NCI-H345 treated with DMSO at 0.1 percent for 48 hours (cell line): ENCODE data around the gene MRPS17.
"Not testable (repeated sequence)": the region's sequence is repeated elsewhere in the genome, so short reads cannot be mapped to it uniquely, and the experiment has no call there.

ENCODE experiments used
- DNase-seq: peaks from one replicate; lab custom pipeline; 2025; ENCODE audit not compliant: unreplicated experiment; lab: John Stamatoyannopoulos, UW

The MRPS17 gene

DNA sequence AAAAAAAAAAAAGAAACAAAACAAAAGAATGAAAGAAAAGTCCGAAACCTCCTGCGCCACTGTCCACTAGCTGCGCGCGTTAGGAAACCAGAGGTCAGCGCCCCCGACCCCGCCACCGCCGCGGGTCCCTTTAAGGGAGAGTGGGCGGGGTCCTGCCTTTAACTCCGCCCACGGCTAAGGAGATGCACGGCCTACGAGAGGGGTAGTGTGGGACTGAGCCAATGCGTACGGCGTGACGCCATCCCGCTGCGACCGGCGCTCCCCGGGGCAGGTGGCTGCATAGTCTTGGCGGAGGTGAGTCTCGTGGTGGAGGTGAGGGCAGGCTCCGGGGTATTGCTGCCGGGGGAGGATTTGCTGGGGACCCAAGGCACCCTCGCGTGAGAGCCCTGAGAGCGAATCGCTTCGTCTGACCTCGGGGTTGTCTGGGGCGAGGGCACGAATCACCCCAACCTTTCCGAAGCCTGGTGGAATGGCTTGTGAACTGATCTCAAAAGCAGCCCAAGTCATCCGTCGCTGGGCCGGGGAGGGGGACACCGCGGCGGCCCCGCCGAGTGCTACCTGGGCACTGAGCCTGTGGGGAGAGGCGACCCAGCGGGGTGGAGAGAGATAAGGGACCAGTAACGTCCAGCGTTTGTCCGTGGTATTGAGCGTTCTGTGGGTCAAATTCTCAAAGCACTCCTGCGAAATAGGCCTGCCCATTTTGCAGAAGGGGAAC lies at the start of gene MRPS17:
TSS of gene MRPS17 (plus strand) at position 241 of the 715 bp plus-strand sequence. CDS start 1,319 bp downstream, outside the sequence.
- DNase-seq, result peak; percentile 91

GRCh38 chr7:55903985-55904759 lies 47.5 kb upstream of the MRPS17 start:
- no peak for DNase-seq

DNA sequence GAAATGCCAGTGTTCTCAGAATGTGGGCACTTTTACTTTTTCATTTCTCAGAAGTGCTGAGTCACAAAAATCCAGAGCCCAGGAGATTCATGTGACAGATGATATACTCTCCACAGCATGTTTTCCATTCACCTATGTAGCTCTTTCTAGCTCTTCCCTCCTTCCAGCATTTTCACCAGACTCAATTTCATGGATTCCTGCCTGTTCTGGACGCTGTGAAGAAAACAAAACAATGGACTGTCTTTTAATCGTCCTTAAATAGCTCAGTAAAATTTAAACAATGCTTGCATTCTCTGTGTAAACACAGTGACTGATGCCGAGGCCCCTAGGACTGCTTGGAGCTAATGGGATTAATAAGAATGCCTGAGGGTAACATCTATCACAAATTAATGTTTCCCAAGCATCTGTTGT lies 38.9 kb upstream of the MRPS17 start:
- DNase-seq, result no peak

DNA sequence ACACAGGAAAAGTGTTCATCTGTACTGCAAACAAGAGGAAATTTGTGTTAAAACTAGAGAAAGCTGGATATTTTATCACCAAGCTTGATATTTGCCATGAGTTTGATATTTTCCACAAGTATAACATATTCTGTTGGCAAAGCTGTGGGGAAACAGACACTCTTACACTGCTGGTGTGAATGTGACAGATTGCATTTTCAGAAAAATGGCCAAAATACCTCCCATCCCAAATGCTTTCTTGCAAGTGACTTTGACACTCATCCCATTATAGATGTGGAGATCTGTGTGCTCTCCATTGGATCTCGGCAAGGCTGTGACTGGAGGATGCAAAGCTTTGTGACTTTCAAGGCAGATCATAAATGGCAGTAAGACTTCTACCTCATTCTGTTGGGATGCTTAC lies 33.9 kb upstream of the MRPS17 start:
- no peak for DNase-seq

DNA sequence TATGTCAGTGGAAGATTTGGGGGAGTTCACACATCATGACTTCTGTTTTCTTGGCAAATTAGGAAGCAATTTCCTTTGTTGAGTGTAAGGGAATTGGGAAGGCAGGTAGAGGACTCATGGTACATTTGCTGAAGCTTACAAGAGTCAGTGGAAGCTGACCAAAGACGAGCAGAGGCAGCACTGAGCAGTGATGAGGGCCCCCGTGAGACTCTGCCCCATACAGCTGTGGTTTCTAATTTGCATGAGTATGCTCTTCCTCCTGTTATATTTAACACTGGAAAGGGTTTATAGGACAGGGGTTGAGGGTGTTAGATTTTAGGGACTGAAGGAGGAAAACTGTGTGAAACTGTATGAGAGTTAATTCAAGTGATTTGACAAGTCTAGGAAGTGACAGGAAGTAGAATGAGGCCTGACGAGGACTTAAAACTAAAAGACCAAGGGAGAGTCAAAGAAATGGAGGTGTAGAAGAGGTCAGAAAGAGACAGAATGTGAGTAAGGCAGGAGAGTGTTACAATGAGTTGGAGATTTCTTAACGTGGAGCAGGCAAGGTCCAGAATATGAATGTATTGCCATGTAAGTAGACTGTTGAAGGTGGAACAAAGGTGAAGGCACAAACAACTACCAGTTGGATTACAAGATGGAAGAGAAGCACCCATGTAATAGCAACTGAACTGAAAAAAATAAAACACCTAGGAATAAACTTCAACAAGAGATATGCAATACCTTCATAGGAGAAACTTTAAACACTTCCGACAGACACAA lies 23.5 kb upstream of the MRPS17 start:
- DNase-seq, result no peak

- DNase-seq, result no peak
Observed at GRCh38 chr7:55931421-55932151, 20.1 kb upstream of the MRPS17 start.

DNA sequence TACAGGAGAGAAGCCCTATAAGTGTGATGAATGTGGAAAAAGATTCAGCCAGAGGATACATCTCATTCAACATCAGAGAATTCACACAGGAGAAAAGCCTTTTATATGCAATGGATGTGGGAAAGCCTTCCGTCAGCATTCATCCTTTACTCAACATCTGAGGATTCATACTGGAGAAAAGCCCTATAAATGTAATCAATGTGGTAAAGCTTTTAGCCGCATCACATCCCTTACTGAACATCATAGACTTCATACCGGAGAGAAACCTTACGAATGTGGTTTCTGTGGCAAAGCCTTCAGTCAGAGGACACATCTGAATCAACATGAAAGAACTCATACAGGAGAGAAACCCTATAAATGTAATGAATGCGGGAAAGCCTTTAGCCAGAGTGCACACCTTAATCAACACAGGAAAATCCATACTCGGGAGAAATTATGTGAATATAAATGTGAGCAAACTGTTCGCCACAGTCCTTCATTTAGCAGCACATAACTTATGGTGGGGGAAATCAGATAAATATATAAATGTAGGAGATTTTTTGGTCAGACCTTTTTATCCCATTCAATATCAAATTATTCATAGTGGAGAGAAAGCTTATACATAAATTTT lies 12.1 kb upstream of the MRPS17 start:
- DNase-seq, result no peak

DNA sequence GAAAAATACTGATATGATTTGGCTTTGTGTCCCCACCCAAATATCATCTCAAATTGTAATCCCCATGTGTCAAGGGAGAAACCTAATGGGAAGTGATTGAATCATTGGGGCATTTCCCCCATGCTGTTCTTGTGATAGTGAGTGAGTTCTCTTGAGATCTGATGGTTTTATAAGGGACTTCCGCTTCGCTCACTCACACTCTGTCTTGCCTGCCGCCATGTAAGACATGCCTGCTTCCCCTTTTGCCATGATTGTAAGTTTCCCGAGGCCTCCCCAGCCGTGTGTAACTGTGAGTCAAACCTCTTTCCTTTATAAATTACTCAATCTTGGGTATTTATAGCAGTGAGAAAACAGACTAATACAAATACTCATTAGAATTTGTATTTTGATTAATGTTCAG lies 5.1 kb upstream of the MRPS17 start:
- DNase-seq, result no peak

DNA sequence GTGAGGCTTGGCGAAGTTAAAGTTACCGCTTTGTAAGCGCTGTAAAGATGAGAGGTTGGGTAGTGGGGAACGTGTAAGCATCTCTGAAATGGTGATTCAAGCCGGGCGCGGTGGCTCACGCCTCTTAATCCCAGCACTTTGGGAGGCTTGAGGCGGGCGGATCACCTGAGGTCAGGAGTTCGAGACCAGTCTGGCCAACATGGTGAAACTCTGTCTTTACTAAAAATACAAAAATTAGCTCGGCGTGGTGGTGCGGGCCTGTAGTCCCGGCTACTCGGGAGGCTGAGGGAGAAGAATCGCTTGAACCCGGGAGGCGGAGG lies 635 bp downstream of the MRPS17 start:
- DNase-seq, result not testable (repeated sequence)

- DNase-seq, result no peak
Observed at GRCh38 chr7:55953707-55954475, 2.2 kb downstream of the MRPS17 start.

GRCh38 chr7:55957190-55957589 lies 5.5 kb downstream of the MRPS17 start:
- DNase-seq, result no peak

GRCh38 chr7:55962014-55962413 lies 10.3 kb downstream of the MRPS17 start:
- no peak for DNase-seq

- DNase-seq, result no peak
Observed at GRCh38 chr7:55963584-55964168, 12.0 kb downstream of the MRPS17 start.

GRCh38 chr7:55964261-55965099 lies 12.8 kb downstream of the MRPS17 start, which contains the start of gene NIPSNAP2:
NIPSNAP2 (plus strand) TSS chr7:55964585; CDS start chr7:55964610, 25 bp downstream.
- peak; percentile 53 for DNase-seq

- no peak for DNase-seq
Observed at GRCh38 chr7:55965100-55965470, 13.4 kb downstream of the MRPS17 start.

- DNase-seq, result no peak
Observed at GRCh38 chr7:55965805-55966421, 14.2 kb downstream of the MRPS17 start.

DNA sequence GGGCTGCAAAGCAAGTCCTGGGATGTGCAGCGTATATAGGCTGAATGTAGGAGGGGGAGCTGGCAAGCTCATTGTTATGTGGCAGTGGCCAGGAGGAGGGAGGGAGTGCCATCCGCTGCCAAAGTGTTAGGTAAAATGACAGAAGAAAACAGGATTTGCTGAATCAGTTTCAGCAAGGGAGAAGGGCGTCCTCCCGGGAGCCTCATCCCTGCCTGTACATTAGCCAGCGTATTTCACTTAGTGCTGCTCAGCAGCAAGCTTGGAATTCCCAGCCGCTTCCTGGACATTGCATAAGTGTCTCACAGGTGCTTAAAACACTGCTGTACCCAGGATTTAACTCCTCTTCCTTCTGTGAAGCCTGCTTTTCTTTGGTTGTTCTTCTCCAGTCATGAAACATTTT lies 15.2 kb downstream of the MRPS17 start:
- DNase-seq, result no peak

- no peak for DNase-seq
Observed at GRCh38 chr7:55969391-55969790, 17.7 kb downstream of the MRPS17 start.
